ENCODE data around the gene ABCB10.
"Not testable (repeated sequence)": the region's sequence is repeated elsewhere in the genome, so short reads cannot be mapped to it uniquely, and the experiment has no call there.

The ABCB10 gene

GRCh38 chr1:229570891-229571516, 12.5 kb upstream of the ABCB10 start:
- no peak for DNase-seq

GRCh38 chr1:229570305-229570704, 11.8 kb upstream of the ABCB10 start:
- no peak for DNase-seq

DNA sequence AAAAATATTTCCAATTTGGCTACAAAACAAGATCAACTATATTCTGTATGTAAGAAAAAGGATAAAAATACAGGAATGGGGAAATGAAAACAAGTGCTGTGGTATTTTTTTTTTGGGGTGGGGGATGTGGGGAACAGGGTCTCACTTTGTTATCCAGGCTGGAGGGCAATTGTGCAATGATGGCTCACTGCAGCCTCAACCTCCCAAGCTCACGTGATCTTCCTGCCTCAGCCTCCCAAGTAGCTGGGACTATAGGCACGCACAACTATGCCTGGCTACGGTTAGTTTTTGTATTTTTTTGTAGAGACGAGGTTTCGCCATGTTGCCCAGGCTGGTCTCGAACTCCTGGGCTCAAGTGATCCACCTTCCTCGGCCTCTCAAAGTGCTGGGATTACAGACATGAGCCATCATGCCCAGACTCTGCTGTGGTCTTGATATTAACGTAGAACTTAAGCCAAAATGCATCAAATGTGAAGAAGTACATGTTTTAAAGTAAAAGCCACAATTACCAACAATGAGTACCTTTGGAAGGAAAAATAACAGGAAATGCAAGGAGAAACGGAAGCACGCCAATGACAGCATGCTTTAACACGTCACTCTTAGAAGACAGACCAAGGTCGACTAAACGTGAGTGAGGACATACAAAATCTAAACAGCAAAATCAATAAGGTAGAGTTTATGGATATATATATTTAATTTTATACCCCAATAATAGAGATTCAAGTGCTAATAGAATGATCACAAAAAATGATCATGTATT, 8.8 kb upstream of the ABCB10 start:
- no peak for DNase-seq

DNA sequence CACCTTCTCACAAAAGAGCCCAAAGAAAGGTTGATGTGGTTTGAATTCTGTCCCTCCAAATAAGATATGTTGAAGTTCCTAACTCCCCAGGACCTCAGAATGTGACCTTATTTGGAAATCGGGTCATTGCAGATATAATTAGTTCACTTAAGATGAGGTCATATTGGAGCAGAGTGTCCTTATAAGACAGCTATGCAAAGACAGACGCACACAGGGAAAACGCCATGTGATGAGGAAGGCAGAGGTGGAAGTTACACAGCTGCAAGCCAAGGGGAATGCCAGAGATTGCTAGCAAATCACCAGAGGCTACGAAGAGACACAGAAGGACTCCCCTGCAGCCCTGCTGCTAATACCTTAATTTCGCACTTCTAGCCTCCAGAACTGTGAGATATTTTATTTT, 5.2 kb upstream of the ABCB10 start:
- peak; percentile 36 for DNase-seq

DNA sequence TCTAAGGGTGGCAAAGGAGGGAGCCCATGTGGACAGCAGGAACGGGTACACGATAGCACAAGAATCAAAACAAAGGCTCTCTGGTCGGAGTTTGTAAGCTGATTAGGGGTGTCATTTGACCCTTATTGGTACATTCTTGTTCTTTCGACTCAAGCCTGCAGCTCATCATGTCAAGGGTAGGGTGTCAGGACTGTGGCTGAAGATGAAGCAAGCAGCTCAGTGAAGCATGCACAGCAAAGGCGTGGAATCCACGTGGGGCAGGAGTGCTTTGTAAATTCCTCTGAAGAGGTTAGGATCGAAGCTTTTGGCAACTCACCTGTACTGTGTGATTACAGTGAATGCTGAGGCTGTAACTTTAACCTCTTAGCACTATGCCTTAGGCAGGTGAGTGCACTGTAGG, 4.7 kb upstream of the ABCB10 start:
- no peak for DNase-seq

DNA sequence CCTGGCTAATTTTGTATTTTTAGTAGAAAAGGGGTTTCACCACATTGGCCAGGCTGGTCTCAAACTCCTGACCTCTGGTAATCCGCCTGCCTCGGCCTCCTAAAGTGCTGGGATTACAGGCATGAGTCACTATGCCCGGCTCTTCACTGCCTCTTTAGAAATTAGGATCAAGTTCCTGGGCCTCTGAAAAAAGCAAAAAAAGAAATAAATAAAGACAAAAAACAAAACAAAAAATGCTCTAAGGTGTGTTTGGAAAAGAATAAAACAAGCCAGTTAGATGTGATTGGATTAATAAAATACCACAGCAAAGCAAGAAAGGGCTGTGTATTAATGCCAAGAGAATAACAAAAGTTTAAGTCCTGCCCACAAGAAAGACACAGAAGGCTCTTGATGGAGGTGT, 4.2 kb upstream of the ABCB10 start:
- no peak for DNase-seq

DNA sequence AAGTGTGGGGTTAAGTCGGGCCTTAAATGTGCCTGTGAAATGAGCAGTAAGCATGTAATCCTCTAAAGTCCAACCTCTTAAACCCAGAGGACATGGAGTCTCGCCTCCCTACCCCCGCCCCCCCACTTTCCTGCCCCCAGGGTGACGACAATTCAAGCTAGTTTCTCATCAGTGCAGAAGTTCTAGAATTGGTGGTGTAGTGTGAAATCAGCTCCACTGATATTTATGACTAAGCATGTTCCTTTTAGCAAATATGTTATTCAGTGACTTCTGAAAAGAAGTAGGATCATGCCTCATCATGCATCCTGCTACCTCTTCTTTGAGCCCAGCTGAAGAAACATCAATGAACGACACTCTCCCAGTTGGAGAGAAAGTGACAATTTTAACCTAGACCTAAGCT, 2.6 kb upstream of the ABCB10 start:
- DNase-seq: no peak

- not testable (repeated sequence) for DNase-seq
Measured at GRCh38 chr1:229560124-229560523, 1.6 kb upstream of the ABCB10 start.

- DNase-seq: not testable (repeated sequence)
Measured at GRCh38 chr1:229559336-229559801, 862 bp upstream of the ABCB10 start.

- DNase-seq: peak; percentile 26
Measured at GRCh38 chr1:229557913-229558414, 543 bp downstream of the ABCB10 start.

- DNase-seq: peak; percentile 27
Measured at GRCh38 chr1:229557200-229557850, 1.2 kb downstream of the ABCB10 start.

DNA sequence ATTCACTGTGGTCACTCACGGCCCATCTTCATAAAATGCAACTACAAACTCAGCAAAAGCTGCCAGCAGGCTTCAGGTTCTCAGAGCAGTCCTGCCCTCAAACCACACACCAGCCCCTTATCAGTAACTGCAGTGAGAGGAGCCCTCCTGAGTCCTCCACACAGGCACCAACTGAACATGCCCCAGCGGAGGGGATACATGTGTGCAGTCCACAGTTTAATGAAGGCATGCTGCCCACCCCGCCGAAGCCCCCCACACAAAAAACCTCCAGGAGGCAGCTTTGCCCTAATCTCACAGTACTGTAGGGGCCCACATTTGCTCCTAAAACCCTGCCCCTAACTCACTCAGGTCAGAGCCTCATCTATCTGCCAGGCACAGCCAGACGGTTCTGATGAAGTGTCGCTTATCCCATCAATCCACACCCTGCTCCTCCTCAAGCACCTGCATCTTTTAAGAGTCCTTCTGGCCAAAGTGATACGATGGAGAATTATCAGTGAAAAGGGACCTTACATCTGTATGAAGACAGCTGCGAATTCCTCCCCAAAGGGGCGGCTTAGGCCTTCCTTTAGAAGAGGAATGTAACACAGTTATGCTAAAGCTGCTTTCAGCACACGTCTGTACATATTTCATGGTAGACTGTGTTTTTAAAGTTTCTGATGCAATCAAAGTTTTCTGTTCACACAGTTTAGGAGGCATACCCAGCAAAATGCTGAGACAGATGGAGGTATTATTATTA, 3.5 kb downstream of the ABCB10 start:
- peak; percentile 36 for DNase-seq

DNA sequence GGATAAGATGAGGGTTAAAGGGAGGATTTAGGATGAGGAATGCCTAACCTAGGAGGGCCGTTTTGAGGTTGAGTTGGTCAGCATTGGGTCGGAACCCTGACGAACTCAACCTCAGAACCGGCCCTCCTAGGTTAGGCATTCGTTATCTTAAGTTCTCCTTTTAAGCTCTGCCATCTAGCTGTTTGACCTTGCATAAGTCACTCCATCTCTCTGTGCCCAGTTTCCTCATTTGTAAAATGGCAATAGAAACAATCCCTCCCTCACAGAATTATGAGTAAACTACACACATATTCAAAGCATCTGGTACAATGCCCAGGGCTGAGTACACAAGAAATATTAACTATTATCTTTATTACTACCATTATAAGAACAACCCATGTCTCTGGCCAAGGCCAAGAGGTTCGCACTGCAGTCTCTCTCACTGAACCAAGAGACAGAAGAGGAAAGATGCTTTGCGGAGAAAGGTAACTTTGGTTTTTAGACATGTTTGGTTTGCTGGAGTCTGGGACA, 4.8 kb downstream of the ABCB10 start:
- no peak for DNase-seq

- DNase-seq: no peak
Measured at GRCh38 chr1:229552732-229553131, 5.8 kb downstream of the ABCB10 start.

DNA sequence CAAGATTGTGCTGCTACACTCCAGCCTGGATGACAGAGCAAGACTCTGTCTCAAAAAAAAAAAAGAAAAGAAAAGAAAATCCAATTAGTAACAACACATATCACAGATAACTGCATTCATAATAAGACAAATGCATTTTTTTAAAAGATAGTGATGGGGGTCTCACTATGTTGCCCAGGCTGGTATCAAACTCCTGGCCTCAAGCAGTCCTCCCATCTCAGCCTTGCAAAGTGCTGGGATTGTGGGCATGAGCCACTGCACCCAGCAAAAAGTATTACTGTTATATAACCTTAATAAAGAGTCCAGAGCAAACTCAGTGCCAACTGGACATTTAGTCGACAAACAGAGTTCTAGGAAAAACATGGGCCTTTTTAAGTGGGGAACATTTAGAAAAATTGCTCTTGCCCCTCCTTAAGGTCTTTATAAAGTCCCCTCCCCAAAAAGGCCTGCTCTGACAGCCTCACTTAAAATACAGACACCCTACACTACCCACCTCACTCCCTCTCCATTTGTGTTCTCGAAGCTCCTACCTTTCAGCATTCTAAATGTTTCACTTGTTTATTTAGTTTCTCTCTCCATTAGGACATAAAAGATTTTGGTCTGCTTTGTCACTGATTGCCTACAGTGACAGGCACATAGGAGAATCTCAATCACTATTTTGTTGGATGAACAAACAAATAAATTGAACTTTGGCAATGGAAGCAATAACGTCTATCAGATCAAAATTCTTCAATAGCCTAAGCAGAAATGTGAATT, 7.5 kb downstream of the ABCB10 start:
- no peak for DNase-seq

- DNase-seq: no peak
Measured at GRCh38 chr1:229547542-229547941, 11.0 kb downstream of the ABCB10 start.

GRCh38 chr1:229544587-229544986, 13.9 kb downstream of the ABCB10 start:
- DNase-seq: no peak

DNA sequence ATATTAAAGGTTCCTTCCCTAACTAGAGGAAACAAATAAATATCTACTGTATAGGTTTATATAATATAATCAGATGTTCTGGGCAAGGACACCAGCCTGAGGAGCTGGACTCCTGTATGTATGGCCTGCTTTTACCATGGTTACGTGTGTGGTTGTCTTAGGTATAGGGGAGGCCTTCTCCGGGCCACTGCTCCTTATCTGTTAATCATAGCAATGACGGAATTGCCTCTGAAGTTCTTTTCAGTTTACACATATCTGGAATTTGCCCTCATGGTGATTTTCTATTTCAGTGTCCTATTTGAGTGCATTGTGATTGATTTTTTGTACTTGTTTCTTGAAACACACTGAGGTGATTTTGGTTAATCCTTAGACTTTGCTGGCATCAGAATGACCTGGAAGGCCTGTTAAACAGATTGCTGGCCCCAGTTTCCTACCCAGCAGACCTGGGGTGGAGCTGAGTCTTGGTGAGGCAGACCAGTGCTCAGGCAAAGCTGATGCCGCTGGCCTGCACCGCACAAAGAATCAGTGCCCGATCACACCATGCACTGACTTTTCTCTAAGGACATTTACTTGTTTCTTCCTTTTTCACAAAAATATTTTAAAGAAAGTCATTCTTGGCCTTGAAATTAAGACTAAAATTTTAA, 18.5 kb downstream of the ABCB10 start:
- DNase-seq: no peak

DNA sequence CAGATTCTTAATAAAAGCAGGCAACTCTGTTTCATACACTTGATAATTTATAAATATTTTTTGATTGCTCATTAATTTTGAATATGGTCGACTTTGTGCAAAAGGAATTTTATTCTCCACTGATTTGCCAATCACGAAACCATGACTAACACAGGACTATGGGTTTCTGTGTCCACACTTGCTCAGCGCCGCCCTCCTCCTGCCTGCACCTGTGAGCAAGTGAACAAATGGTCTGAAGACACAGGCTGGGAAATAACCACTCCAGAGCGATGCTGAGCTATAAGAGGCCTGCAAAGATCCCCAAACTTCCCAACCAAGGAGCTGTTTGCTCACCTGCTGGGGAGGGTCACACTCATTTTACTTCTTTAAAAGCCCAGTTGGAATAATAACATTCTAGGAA, 19.6 kb downstream of the ABCB10 start:
- DNase-seq: no peak

DNA sequence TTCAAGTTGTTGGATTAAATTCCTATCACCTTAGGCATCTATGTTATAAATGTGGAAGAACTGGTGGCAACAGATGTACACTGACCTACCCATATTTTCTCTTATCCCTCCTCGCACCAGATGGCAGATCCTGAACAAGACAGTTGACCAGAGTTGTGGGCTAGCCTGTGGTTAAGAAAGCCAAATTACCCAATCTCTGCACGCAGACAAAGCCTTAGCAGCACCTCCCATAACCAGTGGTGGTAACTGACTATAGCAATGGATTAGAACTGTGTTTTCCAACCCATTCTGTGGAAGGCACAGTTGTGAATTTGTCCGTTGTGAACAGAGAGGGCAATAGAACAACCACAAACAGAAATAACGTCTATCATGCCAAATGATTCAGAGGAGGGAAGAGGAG, 20.6 kb downstream of the ABCB10 start:
- DNase-seq: no peak

GRCh38 chr1:229536982-229537381, 21.5 kb downstream of the ABCB10 start:
- DNase-seq: no peak

DNA sequence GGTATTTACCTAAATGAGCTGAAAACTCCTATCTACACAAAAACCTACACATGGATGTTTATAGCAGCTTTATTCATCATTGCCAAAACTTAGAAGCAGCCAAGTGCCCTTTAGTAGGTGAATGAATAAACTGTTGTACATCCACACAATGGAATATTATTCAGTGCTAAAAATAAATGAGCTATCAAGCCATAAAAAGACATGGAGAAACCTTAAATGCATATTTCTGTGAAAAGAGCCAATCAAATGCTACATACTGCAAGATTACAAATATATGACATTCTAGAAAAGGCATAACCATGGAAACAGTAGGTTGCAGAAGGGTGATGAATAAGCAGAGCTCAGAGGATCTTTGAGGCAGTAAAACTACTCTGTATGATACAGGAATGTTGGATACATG, 23.3 kb downstream of the ABCB10 start:
- peak; percentile 27 for DNase-seq
